ENCODE data around the gene EXOC4. TPM values are rescaled to one million over a fixed set of nuclear protein-coding genes. Genes with fewer than 3 reads are reported as not detected.

EXOC4 gene
- total and polyA plus RNA-seq, 7 experiments from 2014 or later, result 44.1 to 106 (median 74.2) TPM

DNA sequence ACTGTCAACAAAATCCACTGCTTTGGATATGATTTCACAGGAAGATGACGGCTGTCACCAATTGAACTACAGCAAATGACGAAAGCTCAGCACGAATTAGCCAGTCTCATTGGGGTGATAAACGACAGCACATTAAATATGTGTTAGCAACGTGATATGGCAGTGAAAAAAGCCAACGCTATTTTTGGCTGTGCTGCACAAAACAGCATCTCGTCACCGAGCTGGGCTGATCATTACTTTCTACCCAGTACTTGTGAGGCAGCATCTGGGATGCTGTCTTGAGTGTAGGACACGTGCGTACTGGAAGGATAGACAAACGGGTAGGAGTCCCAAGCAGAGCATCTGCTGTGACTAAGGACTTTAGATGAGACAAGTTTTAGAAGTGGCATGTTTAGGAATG lies 138.3 kb downstream of the EXOC4 start:
- no peaks in the 10 kb centered on the region for H3K4me1 ChIP-seq (ENCODE audit: control insufficient read depth in 2 of 2, insufficient read depth in 2 of 2, low read length in 2 of 2)
- no peaks in the 10 kb centered on the region for H3K27me3 Mint-ChIP-seq
- peaks cover 0 to 11% (median 0%) of the 10 kb centered on the region in 11 donors for H3K9me3 Mint-ChIP-seq
- H3K27ac ChIP-seq (ENCODE audit: low read depth, low read length), result no peak overlapping the region
- H3K9me3 ChIP-seq (ENCODE audit: control insufficient read depth in 2 of 3, low read length in 3 of 3), result no peaks in the 10 kb centered on the region
- intact Hi-C loops (cut with micrococcal nuclease), result no loop called here
- DNase-seq (no peak), ATAC-seq (no peak)
- peak overlapping the region in 1 of 9 donors; percentile 6 for H3K27ac Mint-ChIP-seq
- CTCF ChIA-PET, result no interaction called here
- H3K4me1 Mint-ChIP-seq, result peaks cover 0 to 40% (median 12%) of the 10 kb centered on the region in 7 donors
- POLR2A ChIA-PET, result no interaction called here
- no peaks in the 10 kb centered on the region for H3K36me3 ChIP-seq (ENCODE audit: control insufficient read depth in 2 of 3, insufficient read depth in 3 of 3, low read length in 3 of 3)
- H3K27me3 ChIP-seq (ENCODE audit: control insufficient read depth in 2 of 2, insufficient read depth in 2 of 2, low read length in 2 of 2), result no peaks in the 10 kb centered on the region
- H3K4me3 ChIP-seq (ENCODE audit: low read length), result no peak overlapping the region
- no peak overlapping the region for H3K4me3 Mint-ChIP-seq
- H3K36me3 Mint-ChIP-seq, result peaks cover 0 to 27% (median 18%) of the 10 kb centered on the region in 5 donors

DNA sequence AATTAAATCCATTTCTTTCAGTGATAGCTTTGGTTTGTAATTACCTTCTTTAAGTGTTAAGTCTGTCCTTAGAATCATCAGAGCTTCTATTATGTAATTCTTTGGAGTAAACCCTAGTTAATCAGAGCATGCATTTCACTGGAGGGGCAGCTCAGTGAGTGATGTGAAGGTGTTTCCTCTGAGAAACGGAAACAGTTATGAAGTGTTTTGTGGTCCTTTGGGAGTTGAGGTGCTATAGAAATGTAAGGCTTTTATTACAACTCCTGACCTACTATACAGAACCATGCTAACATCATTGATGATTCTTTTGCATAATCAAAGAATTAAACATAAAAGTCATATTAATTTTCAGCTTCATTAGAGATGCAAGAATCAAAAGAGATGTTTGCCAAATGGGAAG lies 141.5 kb downstream of the EXOC4 start:
- Mint-ChIP-seq H3K27ac (no peak overlapping the region), H3K27me3 (no peaks in the 10 kb centered on the region), H3K36me3 (peaks cover 0 to 15% (median 9%) of the 10 kb centered on the region in 5 donors), H3K4me3 (no peak overlapping the region), H3K9me3 (peaks cover 0 to 2% (median 0%) of the 10 kb centered on the region in 11 donors), H3K4me1 (peaks cover 0 to 31% (median 13%) of the 10 kb centered on the region in 7 donors)
- no peaks in the 10 kb centered on the region for H3K36me3 ChIP-seq (ENCODE audit: control insufficient read depth in 2 of 3, insufficient read depth in 3 of 3, low read length in 3 of 3)
- no peaks in the 10 kb centered on the region for H3K9me3 ChIP-seq (ENCODE audit: control insufficient read depth in 2 of 3, low read length in 3 of 3)
- intact Hi-C loops (cut with micrococcal nuclease), result no loop called here
- no peaks in the 10 kb centered on the region for H3K27me3 ChIP-seq (ENCODE audit: control insufficient read depth in 2 of 2, insufficient read depth in 2 of 2, low read length in 2 of 2)
- H3K4me1 ChIP-seq (ENCODE audit: control insufficient read depth in 2 of 2, insufficient read depth in 2 of 2, low read length in 2 of 2), result no peaks in the 10 kb centered on the region
- no peak for DNase-seq
- no peak for ATAC-seq
- CTCF ChIA-PET, result no interaction called here
- H3K27ac ChIP-seq (ENCODE audit: low read depth, low read length), result no peak overlapping the region
- POLR2A ChIA-PET, result no interaction called here
- no peak overlapping the region for H3K4me3 ChIP-seq (ENCODE audit: low read length)

DNA sequence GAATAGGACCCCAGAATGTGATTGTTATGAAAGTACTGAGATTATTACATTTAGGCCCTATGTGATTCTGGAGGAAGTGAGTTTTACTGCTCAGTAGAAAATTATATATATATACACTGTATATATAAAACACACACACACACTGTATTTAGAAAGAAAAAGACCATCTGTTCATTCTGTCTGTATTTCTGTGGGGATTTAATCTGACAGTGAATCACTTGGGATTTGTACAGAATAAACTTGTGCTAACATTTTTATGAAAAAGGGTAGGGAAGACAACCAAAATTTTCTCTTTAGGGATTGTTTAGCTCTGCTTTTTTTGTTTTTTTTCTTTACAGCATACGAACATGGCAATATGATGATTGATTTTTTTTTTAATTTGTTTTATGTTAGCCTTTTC lies 142.7 kb downstream of the EXOC4 start:
- no peak for ATAC-seq
- Mint-ChIP-seq H3K27ac (no peak overlapping the region), H3K27me3 (no peaks in the 10 kb centered on the region), H3K9me3 (no peaks in the 10 kb centered on the region), H3K4me3 (no peak overlapping the region), H3K4me1 (peaks cover under 1 to 31% (median 18%) of the 10 kb centered on the region in 7 donors), H3K36me3 (peaks cover 0 to 6% (median 4%) of the 10 kb centered on the region in 5 donors)
- intact Hi-C loops (cut with micrococcal nuclease), result no loop called here
- Histone ChIP-seq H3K27ac (ENCODE audit: low read depth, low read length) (no peak overlapping the region), H3K27me3 (ENCODE audit: control insufficient read depth in 2 of 2, insufficient read depth in 2 of 2, low read length in 2 of 2) (no peaks in the 10 kb centered on the region), H3K4me1 (ENCODE audit: control insufficient read depth in 2 of 2, insufficient read depth in 2 of 2, low read length in 2 of 2) (no peaks in the 10 kb centered on the region), H3K9me3 (ENCODE audit: control insufficient read depth in 2 of 3, low read length in 3 of 3) (no peaks in the 10 kb centered on the region), H3K4me3 (ENCODE audit: low read length) (no peak overlapping the region), H3K36me3 (ENCODE audit: control insufficient read depth in 2 of 3, insufficient read depth in 3 of 3, low read length in 3 of 3) (no peaks in the 10 kb centered on the region)
- POLR2A ChIA-PET, result no interaction called here
- DNase-seq, result no peak
- CTCF ChIA-PET, result interaction anchor here (0.6 kb wide), 1 partner anchor 111 kb away, joined by 4 read pairs; no protein-coding TSS in a partner anchor

DNA sequence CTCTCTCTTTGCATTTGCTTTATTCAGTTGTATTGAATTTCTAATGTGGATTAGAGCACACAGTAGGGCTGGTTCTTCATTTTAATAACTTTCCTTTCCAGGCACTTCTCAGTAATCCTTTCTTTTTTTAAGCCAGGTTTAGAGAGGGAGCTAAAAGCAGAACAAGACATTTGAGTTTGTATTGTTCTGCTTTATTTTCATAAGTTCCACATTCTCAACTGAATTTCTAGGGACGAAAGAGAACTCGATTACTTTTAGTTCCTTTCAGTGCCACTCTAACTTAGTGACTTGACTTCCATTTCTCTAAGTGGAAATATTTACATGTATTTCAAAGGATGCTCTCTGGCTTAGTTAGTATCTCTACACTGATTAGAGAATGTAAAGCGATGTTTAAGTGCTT lies 145.6 kb downstream of the EXOC4 start:
- peaks cover 0 to 12% (median 3%) of the 10 kb centered on the region in 5 donors for H3K36me3 Mint-ChIP-seq
- Histone ChIP-seq H3K27ac (ENCODE audit: low read depth, low read length) (no peak overlapping the region), H3K9me3 (ENCODE audit: control insufficient read depth in 2 of 3, low read length in 3 of 3) (no peaks in the 10 kb centered on the region), H3K27me3 (ENCODE audit: control insufficient read depth in 2 of 2, insufficient read depth in 2 of 2, low read length in 2 of 2) (no peaks in the 10 kb centered on the region), H3K4me1 (ENCODE audit: control insufficient read depth in 2 of 2, insufficient read depth in 2 of 2, low read length in 2 of 2) (no peaks in the 10 kb centered on the region), H3K36me3 (ENCODE audit: control insufficient read depth in 2 of 3, insufficient read depth in 3 of 3, low read length in 3 of 3) (no peaks in the 10 kb centered on the region), H3K4me3 (ENCODE audit: low read length) (no peak overlapping the region)
- H3K9me3 Mint-ChIP-seq, result peaks cover 0 to 2% (median 0%) of the 10 kb centered on the region in 11 donors
- CTCF ChIA-PET, result no interaction called here
- no peak for ATAC-seq
- H3K27ac Mint-ChIP-seq, result no peak overlapping the region
- peaks cover 3 to 29% (median 17%) of the 10 kb centered on the region in 7 donors for H3K4me1 Mint-ChIP-seq
- no peaks in the 10 kb centered on the region for H3K27me3 Mint-ChIP-seq
- no peak for DNase-seq
- H3K4me3 Mint-ChIP-seq, result no peak overlapping the region
- intact Hi-C loops (cut with micrococcal nuclease), result no loop called here
- POLR2A ChIA-PET, result no interaction called here

DNA sequence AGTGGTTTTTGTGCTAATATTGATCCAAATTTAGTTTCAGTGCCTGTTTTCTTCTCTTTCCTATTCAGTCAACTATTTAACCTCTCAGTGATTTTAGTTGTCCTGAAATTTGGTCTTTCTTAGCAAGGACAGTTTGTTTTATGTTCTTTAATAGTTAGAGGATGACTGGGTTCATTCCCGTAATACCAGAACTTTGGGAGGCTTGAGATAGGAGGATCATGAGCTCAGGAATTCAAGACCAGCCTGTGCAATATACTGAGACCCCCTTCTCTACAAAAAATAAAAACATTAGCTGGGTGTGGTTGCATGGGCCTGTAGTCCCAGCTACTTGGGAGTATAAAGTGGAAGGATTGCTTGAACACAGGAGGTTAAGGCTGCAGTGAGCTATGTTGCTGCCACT lies 148.3 kb downstream of the EXOC4 start:
- POLR2A ChIA-PET, result no interaction called here
- Histone ChIP-seq H3K4me3 (ENCODE audit: low read length) (no peak overlapping the region), H3K4me1 (ENCODE audit: control insufficient read depth in 2 of 2, insufficient read depth in 2 of 2, low read length in 2 of 2) (no peaks in the 10 kb centered on the region), H3K27me3 (ENCODE audit: control insufficient read depth in 2 of 2, insufficient read depth in 2 of 2, low read length in 2 of 2) (no peaks in the 10 kb centered on the region), H3K9me3 (ENCODE audit: control insufficient read depth in 2 of 3, low read length in 3 of 3) (no peaks in the 10 kb centered on the region), H3K27ac (ENCODE audit: low read depth, low read length) (no peak overlapping the region), H3K36me3 (ENCODE audit: control insufficient read depth in 2 of 3, insufficient read depth in 3 of 3, low read length in 3 of 3) (no peaks in the 10 kb centered on the region)
- Mint-ChIP-seq H3K4me1 (peaks cover 3 to 22% (median 13%) of the 10 kb centered on the region in 7 donors), H3K27me3 (no peaks in the 10 kb centered on the region), H3K27ac (no peak overlapping the region), H3K4me3 (no peak overlapping the region), H3K9me3 (peaks cover 0 to 2% (median 0%) of the 10 kb centered on the region in 11 donors), H3K36me3 (peaks cover 0 to 23% (median 16%) of the 10 kb centered on the region in 5 donors)
- intact Hi-C loops (cut with micrococcal nuclease), result no loop called here
- ATAC-seq (no peak), DNase-seq (no peak)
- CTCF ChIA-PET, result no interaction called here

DNA sequence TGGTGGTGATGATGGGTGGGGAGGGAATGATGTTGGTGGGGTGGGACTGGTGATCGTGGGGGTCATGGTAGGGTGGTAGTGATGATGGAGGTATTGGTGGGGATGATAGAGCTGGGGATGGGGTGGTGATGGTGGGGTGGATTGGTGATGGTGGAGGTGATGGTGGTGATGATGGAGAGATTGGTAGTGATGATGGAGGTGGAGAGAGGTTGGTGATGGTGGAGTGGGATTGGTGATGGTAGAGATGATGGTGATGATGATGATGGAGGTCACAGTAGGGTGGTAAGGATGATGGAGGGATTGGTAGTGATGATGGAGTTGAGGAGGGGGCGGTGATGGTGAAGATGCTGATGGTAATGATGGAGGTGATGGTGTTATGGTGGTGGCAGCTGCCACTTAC lies 155.3 kb downstream of the EXOC4 start:
- Histone ChIP-seq H3K27ac (ENCODE audit: low read depth, low read length) (no peak overlapping the region), H3K27me3 (ENCODE audit: control insufficient read depth in 2 of 2, insufficient read depth in 2 of 2, low read length in 2 of 2) (no peaks in the 10 kb centered on the region), H3K36me3 (ENCODE audit: control insufficient read depth in 2 of 3, insufficient read depth in 3 of 3, low read length in 3 of 3) (no peaks in the 10 kb centered on the region), H3K4me1 (ENCODE audit: control insufficient read depth in 2 of 2, insufficient read depth in 2 of 2, low read length in 2 of 2) (no peaks in the 10 kb centered on the region), H3K9me3 (ENCODE audit: control insufficient read depth in 2 of 3, low read length in 3 of 3) (no peaks in the 10 kb centered on the region), H3K4me3 (ENCODE audit: low read length) (no peak overlapping the region)
- peaks cover 0 to 7% (median 1%) of the 10 kb centered on the region in 11 donors for H3K9me3 Mint-ChIP-seq
- H3K36me3 Mint-ChIP-seq, result peaks cover 7 to 28% (median 18%) of the 10 kb centered on the region in 5 donors
- DNase-seq (no peak), ATAC-seq (no peak)
- POLR2A ChIA-PET, result no interaction called here
- no peak overlapping the region for H3K4me3 Mint-ChIP-seq
- H3K27me3 Mint-ChIP-seq, result no peaks in the 10 kb centered on the region
- intact Hi-C loops (cut with micrococcal nuclease), result no loop called here
- H3K4me1 Mint-ChIP-seq, result peaks cover 0 to 29% (median 18%) of the 10 kb centered on the region in 7 donors
- CTCF ChIA-PET, result no interaction called here
- H3K27ac Mint-ChIP-seq, result peak overlapping the region in 1 of 9 donors; percentile 29

DNA sequence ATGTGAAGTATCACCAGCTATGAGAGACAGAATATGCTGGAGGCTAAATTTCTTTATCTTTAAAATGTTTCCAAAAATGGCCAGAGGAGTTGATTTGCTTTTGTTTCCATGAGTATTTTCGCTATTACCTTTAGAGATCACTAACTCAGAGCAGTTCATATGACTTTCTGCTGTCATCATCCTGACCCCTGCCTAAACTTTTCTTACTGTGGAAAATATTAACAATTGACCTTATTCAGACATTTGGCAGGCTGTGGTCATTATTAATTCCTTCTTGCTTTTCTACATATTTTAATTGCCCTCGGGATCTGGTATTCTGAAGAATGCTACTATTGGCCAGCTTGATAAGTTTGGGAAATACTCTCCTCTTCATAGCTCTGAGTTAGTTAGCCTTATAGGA lies 156.5 kb downstream of the EXOC4 start:
- H3K27me3 Mint-ChIP-seq, result no peaks in the 10 kb centered on the region
- H3K4me1 Mint-ChIP-seq, result peaks cover 0 to 29% (median 18%) of the 10 kb centered on the region in 7 donors
- H3K9me3 ChIP-seq (ENCODE audit: control insufficient read depth in 2 of 3, low read length in 3 of 3), result no peaks in the 10 kb centered on the region
- no peak overlapping the region for H3K27ac ChIP-seq (ENCODE audit: low read depth, low read length)
- ChIA-PET CTCF (no interaction called here), POLR2A (no interaction called here)
- no peak overlapping the region for H3K4me3 Mint-ChIP-seq
- no peak for ATAC-seq
- DNase-seq, result no peak
- no peaks in the 10 kb centered on the region for H3K27me3 ChIP-seq (ENCODE audit: control insufficient read depth in 2 of 2, insufficient read depth in 2 of 2, low read length in 2 of 2)
- H3K36me3 Mint-ChIP-seq, result peaks cover 7 to 28% (median 11%) of the 10 kb centered on the region in 5 donors
- no peaks in the 10 kb centered on the region for H3K36me3 ChIP-seq (ENCODE audit: control insufficient read depth in 2 of 3, insufficient read depth in 3 of 3, low read length in 3 of 3)
- H3K4me3 ChIP-seq (ENCODE audit: low read length), result no peak overlapping the region
- no peak overlapping the region for H3K27ac Mint-ChIP-seq
- intact Hi-C loops (cut with micrococcal nuclease), result no loop called here
- H3K4me1 ChIP-seq (ENCODE audit: control insufficient read depth in 2 of 2, insufficient read depth in 2 of 2, low read length in 2 of 2), result no peaks in the 10 kb centered on the region
- H3K9me3 Mint-ChIP-seq, result peaks cover 0 to 7% (median 0%) of the 10 kb centered on the region in 11 donors

Measured in naive thymus-derived CD4-positive, alpha-beta T cell (primary cell).